Hematopoietic multipotent progenitor cell treated with erythropoietin and hydrocortisone succinate and interleukin-3 and kit ligand, for 8 days (in vitro differentiated cells): ENCODE data around the gene RXFP4.

ENCODE experiments used
- DNase-seq: peaks from one replicate; pipeline ENCODE4 v3.0.0-alpha.2; 2015

RXFP4 gene

DNA sequence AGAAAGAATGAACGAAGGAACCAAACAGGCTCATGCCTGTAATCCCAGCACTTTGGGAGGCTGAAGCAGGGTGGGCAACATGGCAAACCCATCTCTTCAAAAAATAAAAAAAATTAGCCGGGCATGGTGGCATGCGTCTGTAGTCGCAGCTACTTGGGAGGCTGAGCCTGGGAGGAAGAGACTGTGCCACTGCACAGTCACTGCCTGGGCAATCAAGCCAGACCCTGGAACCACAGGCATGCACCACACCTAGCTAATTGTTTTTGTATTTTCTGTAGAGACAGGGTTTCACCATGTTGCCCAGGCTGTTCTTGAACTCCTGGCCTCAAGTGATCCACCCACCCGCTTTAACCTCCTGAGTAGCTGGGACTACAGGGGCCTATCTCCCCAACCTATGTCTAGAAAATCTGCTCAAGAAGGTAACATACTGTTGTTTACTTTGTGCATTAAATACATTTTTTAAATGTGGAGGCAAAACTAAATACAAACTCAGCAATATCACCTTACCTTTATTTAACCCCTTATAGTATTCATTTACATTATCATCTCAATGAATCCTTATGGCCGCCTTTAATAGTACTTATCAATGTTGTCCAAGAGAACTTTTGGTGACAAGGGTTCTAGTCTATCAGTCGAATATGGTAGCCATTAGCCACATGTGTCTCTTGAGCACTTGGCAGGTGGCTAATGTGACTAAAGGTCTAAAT, 10.0 kb upstream of the RXFP4 start:
- no peak for DNase-seq

DNA sequence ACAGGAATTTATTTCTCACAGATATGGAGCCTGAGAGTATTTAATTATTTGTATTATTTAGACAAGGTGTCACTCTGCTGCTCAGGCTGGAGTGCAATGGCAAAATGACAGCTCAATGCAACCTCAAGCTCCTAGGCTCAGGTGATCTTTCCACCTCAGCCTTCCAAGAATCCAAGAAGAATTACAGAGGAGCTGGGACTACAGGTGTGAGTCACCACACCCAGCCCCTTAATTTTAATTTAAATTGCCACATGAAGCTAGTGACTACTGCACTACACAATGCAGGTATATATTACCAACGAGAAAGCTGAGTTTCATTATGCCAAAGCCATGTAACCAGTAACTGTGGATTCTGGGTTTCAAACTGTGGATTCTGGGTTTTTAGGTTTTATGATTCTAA, 9.4 kb upstream of the RXFP4 start:
- no peak for DNase-seq

- no peak for DNase-seq
Measured at GRCh38 chr1:155932487-155932886, 9.0 kb upstream of the RXFP4 start.

GRCh38 chr1:155933591-155934096, 7.8 kb upstream of the RXFP4 start:
- no peak for DNase-seq

DNA sequence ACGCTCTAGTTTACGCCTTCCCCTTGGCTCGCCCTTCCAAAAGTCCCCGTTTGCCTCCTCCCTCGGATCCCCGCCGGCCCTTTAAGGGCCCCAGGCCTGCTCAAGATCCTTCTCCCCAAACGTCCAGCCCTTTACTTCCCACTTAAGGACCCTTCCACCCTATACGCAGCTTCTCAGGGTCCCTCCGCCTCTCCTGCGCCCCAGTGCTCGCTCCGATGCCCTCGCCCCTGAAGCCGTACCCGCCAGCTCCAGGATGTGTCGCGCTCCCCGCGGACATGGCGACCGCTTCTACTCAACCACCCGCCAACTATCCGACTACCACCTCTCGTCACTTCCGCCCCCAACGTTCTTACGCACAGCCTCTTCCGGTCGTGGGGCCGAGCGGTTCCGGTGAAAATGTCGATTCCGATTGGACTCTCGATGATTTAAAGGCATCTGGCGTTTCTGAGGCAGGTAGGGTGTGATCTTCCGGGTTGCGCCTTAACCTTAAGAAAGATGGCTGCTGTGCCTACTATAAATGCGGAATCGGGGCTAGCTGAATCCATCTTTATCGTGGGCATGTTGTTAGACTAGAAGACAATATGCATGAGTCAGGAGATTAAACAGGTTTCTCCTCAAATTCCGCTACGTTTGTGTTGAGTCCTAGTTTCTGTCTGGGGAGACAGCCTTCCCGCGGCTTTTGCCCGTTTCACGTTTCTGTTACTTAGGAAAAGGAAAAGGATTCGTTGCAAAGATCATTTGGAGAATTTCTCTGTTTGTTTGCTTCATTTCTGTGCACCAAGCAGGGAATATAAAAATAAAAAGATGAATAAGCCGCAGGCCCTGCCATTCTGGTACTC, 7.1 kb upstream of the RXFP4 start, which contains the start of gene KHDC4:
TSS of gene KHDC4 (minus strand) at position 317 of the 839 bp plus-strand sequence. CDS start at position 277, 40 bp downstream.
- DNase-seq = peak; percentile 100

DNA sequence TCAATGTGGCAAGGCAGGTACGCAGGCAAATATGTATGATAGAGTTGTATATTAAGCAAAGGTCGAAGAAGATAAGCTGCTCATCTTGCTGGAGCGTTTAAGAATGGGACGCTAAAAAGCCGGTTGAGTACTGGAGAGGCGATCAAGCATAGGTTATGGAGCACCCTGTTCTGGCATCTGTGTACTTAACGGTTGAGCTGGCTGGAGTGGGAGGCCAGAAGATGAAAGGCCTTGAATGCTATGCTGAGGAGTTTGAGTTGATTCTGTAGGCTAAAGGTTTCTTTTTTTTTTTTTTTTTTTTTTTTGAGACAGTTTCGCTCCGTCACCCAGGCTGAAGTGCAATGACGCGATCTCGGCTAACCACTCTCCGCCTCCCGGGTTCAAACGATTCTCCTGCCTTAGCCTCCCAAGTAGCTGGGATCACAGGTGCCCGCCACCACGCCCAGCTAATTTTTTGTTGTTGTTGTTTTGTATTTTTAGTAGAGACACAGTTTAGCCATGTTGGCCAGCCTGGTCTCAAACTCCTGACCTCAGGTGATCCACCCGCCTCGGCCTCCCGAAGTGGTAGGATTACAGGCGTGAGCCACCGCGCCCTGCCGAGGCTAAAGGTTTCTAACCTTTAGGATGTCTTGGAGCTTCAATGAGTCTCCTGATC, 6.4 kb upstream of the RXFP4 start:
- DNase-seq = peak; percentile 48

DNA sequence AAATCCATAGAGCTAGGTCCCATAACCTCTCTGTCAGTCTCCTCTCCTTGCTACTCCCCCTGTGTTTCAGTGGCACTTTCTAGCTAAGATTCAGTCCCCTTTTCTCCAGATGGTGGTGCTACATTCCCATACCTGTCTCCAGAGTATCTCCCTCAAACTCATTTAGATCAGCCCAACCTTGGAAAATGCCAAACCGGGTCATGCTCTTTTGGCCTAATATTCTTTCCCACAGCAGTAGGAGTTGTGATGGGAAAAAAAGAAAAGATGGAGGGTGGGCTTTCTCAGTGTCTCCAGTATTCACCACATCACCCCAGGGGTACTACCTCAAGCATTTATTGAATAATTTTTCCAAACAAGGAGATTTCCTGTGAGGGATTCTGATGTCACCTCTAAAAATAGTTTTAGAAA, 3.2 kb upstream of the RXFP4 start:
- DNase-seq = peak; percentile 81

DNA sequence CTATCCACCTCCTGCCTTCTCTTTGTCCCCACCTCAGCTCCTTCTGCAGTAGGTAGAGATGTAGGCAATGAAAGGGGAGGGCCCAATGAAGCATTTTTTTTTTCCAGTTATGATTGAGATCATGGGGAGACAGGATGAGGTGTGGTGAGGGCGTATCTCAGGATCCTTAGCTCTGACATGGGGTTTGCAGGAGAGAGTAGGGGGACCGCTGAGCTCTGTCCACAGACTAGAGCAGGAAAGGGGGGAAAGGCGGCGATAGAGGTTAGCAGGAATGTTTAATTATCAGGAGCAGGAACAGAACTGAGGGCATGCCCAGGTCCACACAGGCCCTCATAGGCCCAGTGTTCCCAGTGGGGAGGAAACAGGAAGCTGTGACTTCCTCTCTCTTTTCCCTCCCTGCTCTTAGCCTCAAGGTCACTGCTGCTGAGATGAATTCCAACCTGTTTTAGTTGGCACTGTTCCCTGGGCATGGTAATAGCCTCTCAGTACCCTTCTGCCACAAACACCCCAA, 901 bp upstream of the RXFP4 start:
- DNase-seq = no peak

DNA sequence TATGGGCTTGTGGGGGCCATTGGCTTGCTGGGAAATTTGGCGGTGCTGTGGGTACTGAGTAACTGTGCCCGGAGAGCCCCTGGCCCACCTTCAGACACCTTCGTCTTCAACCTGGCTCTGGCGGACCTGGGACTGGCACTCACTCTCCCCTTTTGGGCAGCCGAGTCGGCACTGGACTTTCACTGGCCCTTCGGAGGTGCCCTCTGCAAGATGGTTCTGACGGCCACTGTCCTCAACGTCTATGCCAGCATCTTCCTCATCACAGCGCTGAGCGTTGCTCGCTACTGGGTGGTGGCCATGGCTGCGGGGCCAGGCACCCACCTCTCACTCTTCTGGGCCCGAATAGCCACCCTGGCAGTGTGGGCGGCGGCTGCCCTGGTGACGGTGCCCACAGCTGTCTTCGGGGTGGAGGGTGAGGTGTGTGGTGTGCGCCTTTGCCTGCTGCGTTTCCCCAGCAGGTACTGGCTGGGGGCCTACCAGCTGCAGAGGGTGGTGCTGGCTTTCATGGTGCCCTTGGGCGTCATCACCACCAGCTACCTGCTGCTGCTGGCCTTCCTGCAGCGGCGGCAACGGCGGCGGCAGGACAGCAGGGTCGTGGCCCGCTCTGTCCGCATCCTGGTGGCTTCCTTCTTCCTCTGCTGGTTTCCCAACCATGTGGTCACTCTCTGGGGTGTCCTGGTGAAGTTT, 550 bp downstream of the RXFP4 start:
- no peak for DNase-seq

DNA sequence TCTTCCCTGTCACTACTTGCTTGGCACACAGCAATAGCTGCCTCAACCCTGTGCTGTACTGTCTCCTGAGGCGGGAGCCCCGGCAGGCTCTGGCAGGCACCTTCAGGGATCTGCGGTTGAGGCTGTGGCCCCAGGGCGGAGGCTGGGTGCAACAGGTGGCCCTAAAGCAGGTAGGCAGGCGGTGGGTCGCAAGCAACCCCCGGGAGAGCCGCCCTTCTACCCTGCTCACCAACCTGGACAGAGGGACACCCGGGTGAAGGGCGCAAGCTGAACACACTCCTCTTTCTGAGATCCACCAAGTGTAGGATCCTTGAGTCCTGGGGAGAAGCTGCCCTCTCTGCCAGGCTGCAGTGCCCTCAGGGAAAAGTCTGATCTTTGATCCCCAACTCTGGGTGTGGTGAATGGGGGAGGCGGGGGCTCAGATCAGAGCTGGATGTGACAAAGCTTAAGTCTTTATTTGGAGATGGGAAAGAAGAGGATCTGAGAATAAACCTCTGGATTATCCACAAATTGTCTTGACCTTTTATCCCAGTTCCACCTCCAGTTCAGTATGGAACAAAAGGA, 1.2 kb downstream of the RXFP4 start:
- no peak for DNase-seq

- no peak for DNase-seq
Measured at GRCh38 chr1:155944444-155944799, 3.0 kb downstream of the RXFP4 start.

- DNase-seq = no peak
Measured at GRCh38 chr1:155946633-155947219, 5.3 kb downstream of the RXFP4 start.

DNA sequence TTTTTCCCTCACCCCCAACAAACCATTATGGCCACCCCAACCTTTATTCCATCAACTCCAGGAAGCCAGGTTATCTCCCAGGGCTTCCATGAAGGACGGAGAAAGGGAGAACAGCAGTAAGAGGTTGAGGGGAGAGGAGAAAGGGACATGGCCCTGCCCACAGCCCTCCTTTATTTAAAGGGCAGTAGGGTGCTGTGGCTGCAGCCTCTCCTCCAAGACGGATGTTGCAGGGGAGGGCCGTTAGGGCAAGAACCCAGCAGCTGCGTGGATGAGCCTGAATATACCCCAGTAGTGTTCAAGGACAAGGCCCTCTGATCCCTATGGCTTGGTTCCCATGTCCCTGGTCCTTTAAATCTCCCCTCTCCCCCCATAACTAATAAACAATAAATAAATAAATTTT, 5.9 kb downstream of the RXFP4 start:
- DNase-seq = no peak

DNA sequence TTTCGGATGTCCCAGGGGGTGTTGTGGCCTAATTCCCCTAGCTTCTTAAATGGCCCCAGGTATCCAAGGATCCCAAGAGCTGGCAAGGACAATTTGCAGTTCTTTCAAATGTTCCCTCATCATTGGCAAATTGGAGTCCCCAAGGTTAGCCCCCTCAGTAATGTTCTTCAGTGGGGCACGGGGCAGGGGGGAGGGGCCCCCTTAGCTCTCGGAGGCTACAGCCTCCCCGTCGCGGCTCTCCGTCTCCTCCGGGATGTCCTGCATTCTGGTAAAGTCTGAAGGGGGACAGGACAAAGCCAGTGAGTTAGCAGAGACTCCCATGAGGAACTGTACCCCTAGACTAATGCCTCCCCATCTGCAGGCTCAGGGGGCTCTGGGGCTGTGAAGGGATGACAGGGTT, 6.3 kb downstream of the RXFP4 start:
- DNase-seq = no peak

DNA sequence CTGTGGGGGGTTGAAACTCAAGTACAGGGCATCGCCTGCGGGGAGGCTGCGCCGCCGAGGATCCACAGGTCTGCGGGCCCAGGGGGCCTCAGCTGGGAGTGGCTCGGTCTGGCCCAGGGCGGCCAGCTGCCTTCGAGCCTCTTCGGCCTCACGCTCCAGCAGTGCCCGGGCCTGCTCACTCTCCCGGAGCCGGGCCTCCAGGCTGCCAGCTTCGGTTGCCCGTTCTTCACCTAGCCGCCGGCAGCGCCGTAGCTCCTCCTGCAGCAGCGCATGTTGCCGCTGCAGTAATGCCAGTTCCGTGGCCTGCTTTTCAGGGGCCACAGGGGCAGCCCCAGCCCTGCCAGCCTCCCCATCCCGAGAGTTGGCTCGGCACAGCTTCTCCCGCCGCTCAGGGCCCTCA, 9.4 kb downstream of the RXFP4 start:
- DNase-seq = no peak

DNA sequence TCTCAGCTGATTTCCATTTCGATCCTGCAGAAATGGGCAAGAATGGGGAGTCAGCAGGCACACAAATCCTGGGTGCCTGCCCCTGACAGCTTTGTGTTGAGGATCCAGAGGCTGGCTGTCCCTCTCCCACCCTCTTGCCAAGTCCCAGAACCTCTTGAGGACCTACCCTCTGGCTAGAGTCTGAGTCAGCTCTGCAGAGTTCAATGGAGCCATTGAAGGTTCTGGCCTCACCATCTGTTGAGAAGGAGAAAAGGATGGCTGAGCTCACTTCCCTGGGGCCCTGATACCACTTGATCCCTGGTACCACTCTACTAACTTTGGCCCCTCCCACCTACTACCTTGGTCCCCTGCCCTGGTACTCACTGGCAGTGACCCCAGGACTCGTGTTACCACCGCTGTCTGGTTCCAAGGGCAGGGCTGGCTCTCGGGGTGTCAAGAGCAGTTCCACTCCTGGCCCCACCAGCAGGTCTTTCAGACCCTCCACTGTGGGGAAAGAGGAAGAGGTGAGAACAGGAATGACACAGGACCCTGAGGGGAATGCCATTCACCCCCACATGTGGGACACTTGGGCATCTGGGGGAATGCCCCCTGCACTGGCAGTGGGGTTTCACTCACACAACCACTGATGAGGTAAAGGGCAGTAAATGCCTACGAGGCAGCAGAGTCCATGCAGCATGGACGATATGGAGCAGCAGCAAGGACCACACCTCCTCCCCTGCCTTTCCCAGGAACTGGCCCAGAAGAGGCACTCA, 10.5 kb downstream of the RXFP4 start:
- no peak for DNase-seq

GRCh38 chr1:155952505-155952890, 11.1 kb downstream of the RXFP4 start:
- DNase-seq = no peak

GRCh38 chr1:155954645-155955044, 13.2 kb downstream of the RXFP4 start:
- DNase-seq = no peak

GRCh38 chr1:155957411-155957915, 16.0 kb downstream of the RXFP4 start:
- DNase-seq = no peak

GRCh38 chr1:155960081-155960745, 18.8 kb downstream of the RXFP4 start:
- no peak for DNase-seq
